Mesenchymal stem cell (in vitro differentiated cells and primary cell): ENCODE data around the gene ARFIP1.

Source experiments
- DNase-seq: peaks from one replicate; pipeline ENCODE4 v3.0.0-alpha.2; 2013
- H2AFZ ChIP-seq: one replicate; pipeline ENCODE4 v1.6.1; 2013; ENCODE audit warnings: low read depth, mild to moderate bottlenecking, control low read depth, inconsistent platforms, low read length, moderate library complexity
- H2AK5ac ChIP-seq: 2 replicates; pipeline ENCODE4 v1.6.1; 2013; ENCODE audit warnings: low read length, moderate library complexity, mild to moderate bottlenecking, inconsistent platforms; ENCODE audit not compliant: severe bottlenecking
- H2BK120ac ChIP-seq: one replicate; pipeline ENCODE4 v1.6.1; 2013; ENCODE audit warnings: low read depth, mild to moderate bottlenecking, inconsistent platforms, low read length, moderate library complexity
- H2BK12ac ChIP-seq, 2 experiments: one replicate each; pipeline ENCODE4 v1.6.1; 2013; ENCODE audit warnings: inconsistent platforms in 2 of 2, low read length in 2 of 2, mild to moderate bottlenecking in 2 of 2, moderate library complexity in 2 of 2, control low read depth in 1 of 2
- H2BK15ac ChIP-seq: one replicate; pipeline ENCODE4 v1.6.1; 2013; ENCODE audit warnings: mild to moderate bottlenecking, low read depth, inconsistent platforms; ENCODE audit not compliant: poor library complexity, severe bottlenecking
- H2BK5ac ChIP-seq: 2 replicates; pipeline ENCODE4 v1.6.1; 2013; ENCODE audit warnings: low read depth, mild to moderate bottlenecking, low read length, control low read depth, inconsistent platforms; ENCODE audit not compliant: poor library complexity, severe bottlenecking
- H3K14ac ChIP-seq, 2 experiments: one replicate each; pipeline ENCODE4 v1.6.1; 2013; ENCODE audit warnings: inconsistent platforms in 2 of 2, low read length in 2 of 2, control low read depth in 1 of 2, mild to moderate bottlenecking in 1 of 2, moderate library complexity in 1 of 2
- H3K18ac ChIP-seq, 2 experiments: one replicate each; pipeline ENCODE4 v1.6.1; 2013; ENCODE audit warnings: inconsistent platforms in 2 of 2, low read length in 2 of 2, control low read depth in 1 of 2, low read depth in 1 of 2, mild to moderate bottlenecking in 1 of 2
- H3K23ac ChIP-seq, 2 experiments: one replicate each; pipeline ENCODE4 v1.6.1; 2013; ENCODE audit warnings: inconsistent platforms in 2 of 2, low read length in 2 of 2, mild to moderate bottlenecking in 2 of 2, moderate library complexity in 2 of 2, control low read depth in 1 of 2
- H3K27ac ChIP-seq: 2 replicates; pipeline ENCODE4 v1.5.1; 2013; ENCODE audit warnings: mild to moderate bottlenecking, moderate library complexity, low read length, control low read depth, inconsistent platforms; ENCODE audit not compliant: poor library complexity, severe bottlenecking
- H3K27me3 ChIP-seq, 2 experiments: 2 replicates each; pipeline versions ENCODE4 v1.6.1 to v1.7.0; 2013; ENCODE audit warnings: low read length in 2 of 2, mild to moderate bottlenecking in 2 of 2, moderate library complexity in 2 of 2, control low read depth in 1 of 2, inconsistent platforms in 1 of 2; ENCODE audit not compliant: control insufficient read depth in 1 of 2, insufficient read depth in 1 of 2
- H3K36me3 ChIP-seq, 2 experiments: 2 replicates each; pipeline versions ENCODE4 v1.6.1 to v1.7.0; 2013; ENCODE audit warnings: low read length in 2 of 2, control low read depth in 1 of 2, inconsistent platforms in 1 of 2, low read depth in 1 of 2, mild to moderate bottlenecking in 1 of 2; ENCODE audit not compliant: insufficient read depth in 2 of 2, control insufficient read depth in 1 of 2
- H3K4ac ChIP-seq, 2 experiments: one replicate each; pipeline ENCODE4 v1.6.1; 2013; ENCODE audit warnings: inconsistent platforms in 2 of 2, low read length in 2 of 2, mild to moderate bottlenecking in 2 of 2, moderate library complexity in 2 of 2, control low read depth in 1 of 2, low read depth in 1 of 2
- H3K4me1 ChIP-seq: 2 replicates; pipeline ENCODE4 v1.6.1; 2013; ENCODE audit warnings: low read depth, low read length, control low read depth; ENCODE audit not compliant: control insufficient read depth, insufficient read depth
- H3K4me2 ChIP-seq: 2 replicates; pipeline ENCODE4 v1.6.1; 2013; ENCODE audit warnings: low read length, mild to moderate bottlenecking, inconsistent platforms; ENCODE audit not compliant: poor library complexity, severe bottlenecking
- H3K4me3 ChIP-seq, 2 experiments: 2 replicates each; pipeline versions ENCODE4 v1.5.1 to v1.7.0; 2013; ENCODE audit warnings: low read length in 2 of 2, mild to moderate bottlenecking in 2 of 2, control low read depth in 1 of 2, low read depth in 1 of 2; ENCODE audit not compliant: insufficient read depth in 1 of 2
- H3K79me1 ChIP-seq: replicated peaks from 2 replicates; pipeline ENCODE4 v1.6.1; 2013; ENCODE audit warnings: mild to moderate bottlenecking, control low read depth, low read length, inconsistent platforms; ENCODE audit not compliant: poor library complexity, severe bottlenecking
- H3K9ac ChIP-seq: 2 replicates; pipeline ENCODE4 v1.7.0; 2013; ENCODE audit warnings: mild to moderate bottlenecking, low read length, moderate library complexity
- H3K9me3 ChIP-seq: 2 replicates; pipeline ENCODE4 v1.7.0; 2013; ENCODE audit warnings: mild to moderate bottlenecking, low read length; ENCODE audit not compliant: control insufficient read depth
- H4K8ac ChIP-seq: one replicate; pipeline ENCODE4 v1.6.1; 2013; ENCODE audit warnings: inconsistent platforms, mild to moderate bottlenecking, low read length, moderate library complexity
- H4K91ac ChIP-seq: one replicate; pipeline ENCODE4 v1.6.1; 2013; ENCODE audit warnings: mild to moderate bottlenecking, low read length, inconsistent platforms
- WGBS: methylation state at CpG from one replicate; pipeline ENCODE4 v1.1.7; 2013; ENCODE audit warnings: mixed read lengths; 5-methylcytosine and 5-hydroxymethylcytosine counted together

ARFIP1 gene

DNA sequence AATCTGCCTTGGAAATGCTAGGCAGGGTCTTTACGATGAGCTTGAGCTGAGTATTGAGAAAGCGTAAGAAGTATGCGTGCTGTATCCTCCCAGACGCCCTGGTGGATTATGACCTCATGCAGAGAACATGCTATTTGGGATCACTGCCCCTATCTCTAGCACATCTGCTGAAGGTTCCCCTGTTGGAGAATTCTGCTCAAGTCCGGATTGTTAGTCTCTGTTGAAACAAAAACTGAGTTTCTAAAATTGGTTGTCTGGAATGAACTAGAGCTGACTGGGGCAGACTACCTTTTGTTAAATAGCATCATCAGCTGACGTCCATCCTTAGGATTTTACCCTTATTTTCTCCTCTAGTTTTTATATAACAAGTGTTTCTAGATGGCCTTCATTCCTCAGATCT, 163.9 kb downstream of the ARFIP1 start:
- no peak overlapping the region for H2AK5ac ChIP-seq
- peak overlapping the region; percentile 76 for H3K9ac ChIP-seq
- H3K23ac ChIP-seq = no peak overlapping the region
- H3K4me3 ChIP-seq = no peak overlapping the region
- WGBS = 47% methylated on average over 6 of the region's 6 CpGs
- peaks cover 0 to 7% of the 10 kb centered on the region in 2 experiments for H3K36me3 ChIP-seq
- no peak overlapping the region for H2BK12ac ChIP-seq
- H3K4me1 ChIP-seq = peaks cover 12% of the 10 kb centered on the region
- DNase-seq = peak; percentile 60
- no peak overlapping the region for H3K18ac ChIP-seq
- H4K8ac ChIP-seq = no peak overlapping the region
- no peak overlapping the region for H2BK120ac ChIP-seq
- no peak overlapping the region for H2BK5ac ChIP-seq
- no peak overlapping the region for H3K14ac ChIP-seq
- H2AFZ ChIP-seq = no peak overlapping the region
- no peak overlapping the region for H2BK15ac ChIP-seq
- no peak overlapping the region for H4K91ac ChIP-seq
- peak overlapping the region; percentile 30 for H3K27ac ChIP-seq
- no peaks in the 10 kb centered on the region for H3K9me3 ChIP-seq
- H3K4me2 ChIP-seq = no peak overlapping the region
- H3K79me1 ChIP-seq = peaks cover 22% of the 10 kb centered on the region
- H3K27me3 ChIP-seq = peaks cover 0 to 23% of the 10 kb centered on the region in 2 experiments
- H3K4ac ChIP-seq = no peak overlapping the region

DNA sequence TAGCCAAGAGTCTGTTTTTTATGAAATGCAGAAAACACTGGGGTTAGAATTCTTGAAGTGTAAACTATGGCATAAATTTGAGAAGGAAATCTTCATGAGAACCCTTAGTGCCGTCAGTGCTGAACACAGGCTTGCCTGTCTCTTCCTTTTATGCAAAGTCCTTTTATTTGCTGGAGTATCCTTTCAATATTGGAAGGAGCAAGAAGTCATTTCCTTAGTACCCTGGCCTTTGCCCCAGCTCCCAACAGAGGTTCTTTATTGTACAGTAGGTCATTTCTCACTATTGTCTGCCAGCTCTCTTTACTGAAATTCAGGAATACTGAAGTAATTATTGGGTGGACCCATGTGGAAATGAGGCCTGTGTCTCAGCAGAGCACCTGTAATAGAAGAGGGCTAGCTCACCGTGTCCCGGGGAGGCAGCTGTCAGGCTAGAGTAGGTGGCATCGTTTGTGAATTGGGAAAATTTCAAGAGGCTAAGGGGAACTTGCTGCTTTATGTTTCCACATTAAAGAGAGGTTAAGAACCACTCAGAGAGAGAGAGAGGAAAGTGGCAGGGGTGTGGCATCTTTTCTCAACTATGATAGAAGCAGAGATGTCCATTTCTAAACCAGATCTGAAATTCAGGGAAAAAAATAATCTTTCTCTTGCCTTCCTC, 165.0 kb downstream of the ARFIP1 start:
- Histone ChIP-seq H3K23ac (no peak overlapping the region), H3K9ac (peak overlapping the region; percentile 76), H3K27ac (no peak overlapping the region), H4K8ac (no peak overlapping the region), H3K4me3 (no peak overlapping the region), H2BK5ac (no peak overlapping the region), H2BK120ac (no peak overlapping the region), H3K4me1 (peaks cover 7% of the 10 kb centered on the region), H3K79me1 (peaks cover 25% of the 10 kb centered on the region), H3K4me2 (no peak overlapping the region), H3K4ac (no peak overlapping the region), H3K14ac (no peak overlapping the region), H2AK5ac (peak overlapping the region; percentile 3), H2BK12ac (no peak overlapping the region), H2BK15ac (no peak overlapping the region), H3K36me3 (peaks cover 0 to 10% of the 10 kb centered on the region in 2 experiments), H4K91ac (no peak overlapping the region), H3K18ac (no peak overlapping the region), H3K27me3 (peaks cover 0 to 14% of the 10 kb centered on the region in 2 experiments), H3K9me3 (no peaks in the 10 kb centered on the region), H2AFZ (no peak overlapping the region)
- WGBS = 69% methylated on average over 4 of the region's 4 CpGs
- DNase-seq = no peak

DNA sequence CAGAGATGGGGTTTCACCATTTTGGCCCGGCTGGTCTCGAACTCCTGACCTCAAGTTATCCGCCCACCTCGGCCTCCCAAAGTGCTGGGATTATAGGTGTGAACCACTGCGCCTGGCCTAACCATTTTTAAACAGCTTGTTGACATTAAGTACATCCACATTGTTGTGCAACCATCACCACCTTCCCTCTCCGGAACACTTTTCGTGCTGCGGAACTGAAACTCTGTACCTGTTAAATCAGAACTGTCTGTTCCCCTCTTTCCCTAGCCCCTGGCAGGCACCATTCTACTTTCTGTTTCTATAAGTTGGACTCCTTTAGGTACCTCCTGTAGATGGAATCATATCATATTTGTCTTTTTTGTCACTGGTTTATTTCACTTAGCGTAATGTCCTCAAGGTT, 165.9 kb downstream of the ARFIP1 start:
- H2BK120ac ChIP-seq = no peak overlapping the region
- H3K9ac ChIP-seq = no peak overlapping the region
- no peak overlapping the region for H2AK5ac ChIP-seq
- H3K4me3 ChIP-seq = no peak overlapping the region
- H3K36me3 ChIP-seq = peaks cover 0 to 16% of the 10 kb centered on the region in 2 experiments
- H2BK12ac ChIP-seq = no peak overlapping the region
- H3K79me1 ChIP-seq = peaks cover 30% of the 10 kb centered on the region
- H3K4me2 ChIP-seq = no peak overlapping the region
- no peak overlapping the region for H4K91ac ChIP-seq
- no peaks in the 10 kb centered on the region for H3K9me3 ChIP-seq
- H2AFZ ChIP-seq = no peak overlapping the region
- no peak overlapping the region for H2BK5ac ChIP-seq
- no peak overlapping the region for H3K27ac ChIP-seq
- no peak for DNase-seq
- H4K8ac ChIP-seq = no peak overlapping the region
- H3K4me1 ChIP-seq = peaks cover 11% of the 10 kb centered on the region
- H2BK15ac ChIP-seq = no peak overlapping the region
- peak overlapping the region in 1 of 2 experiments; percentile 84 for H3K23ac ChIP-seq
- 93% methylated on average over 8 of the region's 9 CpGs for WGBS
- H3K18ac ChIP-seq = no peak overlapping the region
- no peak overlapping the region for H3K4ac ChIP-seq
- peaks cover 0 to 12% of the 10 kb centered on the region in 2 experiments for H3K27me3 ChIP-seq
- H3K14ac ChIP-seq = no peak overlapping the region

DNA sequence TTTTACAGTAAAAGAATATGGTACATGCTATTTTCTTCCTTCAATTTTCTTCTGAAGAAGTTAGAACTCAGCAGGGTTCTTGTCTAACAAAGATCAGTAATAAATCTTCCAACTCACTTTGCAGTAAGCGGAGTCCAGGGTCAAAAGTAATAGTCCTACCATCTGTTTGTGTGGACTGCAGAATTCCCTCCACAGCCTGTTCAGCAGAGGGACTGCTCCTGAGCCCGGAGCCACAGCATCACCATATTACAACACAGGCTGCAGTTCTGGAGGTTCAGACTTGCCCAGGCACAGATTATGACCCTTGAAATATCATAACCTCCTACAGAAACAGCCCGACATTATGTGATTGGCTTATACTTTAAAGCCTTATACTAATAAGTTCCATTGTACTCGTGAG, 166.7 kb downstream of the ARFIP1 start:
- H3K9ac ChIP-seq = no peak overlapping the region
- H3K4me3 ChIP-seq = no peak overlapping the region
- no peak overlapping the region for H4K91ac ChIP-seq
- no peak overlapping the region for H2AFZ ChIP-seq
- H3K27me3 ChIP-seq = peaks cover 0 to 18% of the 10 kb centered on the region in 2 experiments
- no peak overlapping the region for H3K23ac ChIP-seq
- H3K27ac ChIP-seq = no peak overlapping the region
- no peaks in the 10 kb centered on the region for H3K9me3 ChIP-seq
- no peak overlapping the region for H4K8ac ChIP-seq
- DNase-seq = peak; percentile 33
- H3K79me1 ChIP-seq = peaks cover 33% of the 10 kb centered on the region
- H2BK5ac ChIP-seq = no peak overlapping the region
- H3K36me3 ChIP-seq = peaks cover 0 to 16% of the 10 kb centered on the region in 2 experiments
- H2AK5ac ChIP-seq = no peak overlapping the region
- WGBS = 70% methylated on average over 3 of the region's 4 CpGs
- H3K18ac ChIP-seq = no peak overlapping the region
- H2BK12ac ChIP-seq = no peak overlapping the region
- no peak overlapping the region for H2BK15ac ChIP-seq
- peaks cover 13% of the 10 kb centered on the region for H3K4me1 ChIP-seq
- no peak overlapping the region for H2BK120ac ChIP-seq
- H3K14ac ChIP-seq = no peak overlapping the region
- no peak overlapping the region for H3K4ac ChIP-seq
- no peak overlapping the region for H3K4me2 ChIP-seq
